GM06990 (cell line): ENCODE data around the gene SPIC.
A peak's percentile ranks its signal among the peaks of the same experiment; 100 is the strongest.

Source experiments
- DNase-seq: peaks from one replicate; pipeline ENCODE4 v3.0.0-alpha.2; 2011; ENCODE audit not compliant: insufficient read length; ENCODE audit errors: extremely low read depth
- H3K27me3 ChIP-seq: replicated peaks from 2 replicates; pipeline ENCODE4 v1.6.0; 2011; ENCODE audit warnings: low read length; ENCODE audit not compliant: control insufficient read depth, insufficient read depth
- H3K36me3 ChIP-seq: 2 replicates; pipeline ENCODE4 v1.5.1; 2011; ENCODE audit warnings: low read length; ENCODE audit not compliant: control insufficient read depth, insufficient read depth
- H3K4me3 ChIP-seq: replicated peaks from 2 replicates; pipeline ENCODE4 v1.5.1; 2011; ENCODE audit warnings: low read depth, mild to moderate bottlenecking, control low read depth, low read length
- CTCF ChIP-seq: IDR thresholded peaks from 2 replicates; pipeline ENCODE4 v1.5.1; 2011; ENCODE audit warnings: low read length, control low read depth, mild to moderate bottlenecking, inconsistent platforms; ENCODE audit not compliant: insufficient read depth, poor library complexity, severe bottlenecking

The SPIC gene

GRCh38 chr12:101475751-101476305 is 692 bp downstream of the SPIC start:
- no peak for DNase-seq
- no peaks in the 10 kb centered on the region for H3K27me3 ChIP-seq
- H3K4me3 ChIP-seq, result no peak overlapping the region
- no peak for TF ChIP-seq CTCF
- no peaks in the 10 kb centered on the region for H3K36me3 ChIP-seq

- TF ChIP-seq CTCF, result no peak
- Histone ChIP-seq H3K27me3 (no peaks in the 10 kb centered on the region), H3K4me3 (no peak overlapping the region), H3K36me3 (no peaks in the 10 kb centered on the region)
- no peak for DNase-seq
These were observed 5.7 kb downstream of the SPIC start for GRCh38 chr12:101480849-101481248.

- TF ChIP-seq CTCF, result no peak
These were observed 9.9 kb downstream of the SPIC start for GRCh38 chr12:101485021-101485420.

GRCh38 chr12:101488469-101488868 is 13.3 kb downstream of the SPIC start:
- H3K36me3 ChIP-seq, result no peaks in the 10 kb centered on the region
- no peak overlapping the region for H3K4me3 ChIP-seq
- no peak for DNase-seq
- no peak for TF ChIP-seq CTCF
- no peaks in the 10 kb centered on the region for H3K27me3 ChIP-seq

More at GRCh38 chr12:101485021-101485420, 9.9 kb downstream of the SPIC start:
- Histone ChIP-seq H3K27me3 (no peaks in the 10 kb centered on the region), H3K4me3 (no peak overlapping the region), H3K36me3 (no peaks in the 10 kb centered on the region)
- DNase-seq, result no peak

- H3K27me3 ChIP-seq, result no peaks in the 10 kb centered on the region
- no peaks in the 10 kb centered on the region for H3K36me3 ChIP-seq
- TF ChIP-seq CTCF, result peak; percentile 60
- H3K4me3 ChIP-seq, result no peak overlapping the region
- no peak for DNase-seq
These were observed 15.3 kb downstream of the SPIC start for GRCh38 chr12:101490286-101490920.
